Colonic mucosa (tissue), 4 donors: ENCODE results near the gene GPR83. TPM values are rescaled to one million over a fixed set of nuclear protein-coding genes. Genes with fewer than 3 reads are reported as not detected.

ENCODE experiments used
- DNase-seq: peaks from one replicate; pipeline ENCODE4 v3.0.0-alpha.2; 2020
- H3K27ac ChIP-seq: fragments of 200-600 bp; one replicate; pipeline ENCODE4 v1.8.0; 2021
- H3K27me3 ChIP-seq: fragments of 200-600 bp; one replicate; pipeline ENCODE4 v1.8.0; 2021
- H3K36me3 ChIP-seq: fragments of 200-600 bp; one replicate; pipeline ENCODE4 v1.8.0; 2021
- H3K4me1 ChIP-seq: fragments of 200-600 bp; one replicate; pipeline ENCODE4 v1.8.0; 2021; ENCODE audit warnings: mild to moderate bottlenecking
- H3K4me3 ChIP-seq: fragments of 200-600 bp; one replicate; pipeline ENCODE4 v1.8.0; 2021
- H3K9ac ChIP-seq, 2 donors: one replicate each; pipeline ENCODE4 v1.7.0; 2013; ENCODE audit warnings: control low read depth in 2 of 2, low read depth in 2 of 2, low read length in 2 of 2
- H3K9me3 ChIP-seq: fragments of 200-600 bp; one replicate; pipeline ENCODE4 v1.8.0; 2021
- intact Hi-C: fragments of 100-400 bp; cut with DNase I; formaldehyde crosslinking; loops from one replicate; pipeline ENCODE4 v1.14.1; 2022
- total RNA-seq, 2 donors: library from RNA; stranded (reverse); fragmentation: NEBNext Ultra II Directional in 1 of 2; extraction: Animal tissue kit (Norgen Biotek cat#: 25700) in 1 of 2; gene quantifications; one replicate each; pipeline ENCODE4 v1.2.1, GENCODE V29; 2021
- TF ChIP-seq, protein P1 (sequence below): fragments of 200-600 bp; IDR thresholded peaks from one replicate; pipeline ENCODE4 v1.8.0; 2022; ENCODE audit warnings: antibody characterized with exemption, mild to moderate bottlenecking
- donor health status: healthy.
- donor health status: DM: no; HTN: no; CAD: no.
- donor health status: DM: no; HTN: no; CAD: no.

GPR83 gene
- total RNA-seq, 2 donors from 2014 or later = 0.13 TPM; not detected in 1

DNA sequence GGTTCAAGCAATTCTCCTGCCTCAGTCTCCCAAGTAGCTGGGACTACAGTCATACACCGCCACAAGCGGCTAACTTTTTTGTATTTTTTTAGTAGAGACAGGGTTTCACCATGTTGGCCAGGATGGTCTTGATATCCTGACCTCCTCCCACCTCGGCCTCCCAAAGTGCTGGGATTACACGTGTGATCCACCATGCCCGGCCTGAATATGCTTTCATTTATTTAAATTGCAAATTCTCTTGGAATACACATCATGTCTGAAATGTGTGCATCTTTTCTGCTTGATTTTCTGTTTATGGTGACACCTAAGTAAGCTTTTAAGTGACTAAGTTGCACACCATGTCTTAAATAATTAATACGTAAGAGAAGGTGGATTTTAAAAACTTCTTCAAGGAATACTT is 65.2 kb downstream of the GPR83 start:
- no peaks in the 10 kb centered on the region for H3K4me1 ChIP-seq
- H3K9ac ChIP-seq = no peak overlapping the region
- no peak for DNase-seq
- intact Hi-C loops = no loop called here
- no peaks in the 10 kb centered on the region for H3K27me3 ChIP-seq
- TF ChIP-seq, protein P1, sequence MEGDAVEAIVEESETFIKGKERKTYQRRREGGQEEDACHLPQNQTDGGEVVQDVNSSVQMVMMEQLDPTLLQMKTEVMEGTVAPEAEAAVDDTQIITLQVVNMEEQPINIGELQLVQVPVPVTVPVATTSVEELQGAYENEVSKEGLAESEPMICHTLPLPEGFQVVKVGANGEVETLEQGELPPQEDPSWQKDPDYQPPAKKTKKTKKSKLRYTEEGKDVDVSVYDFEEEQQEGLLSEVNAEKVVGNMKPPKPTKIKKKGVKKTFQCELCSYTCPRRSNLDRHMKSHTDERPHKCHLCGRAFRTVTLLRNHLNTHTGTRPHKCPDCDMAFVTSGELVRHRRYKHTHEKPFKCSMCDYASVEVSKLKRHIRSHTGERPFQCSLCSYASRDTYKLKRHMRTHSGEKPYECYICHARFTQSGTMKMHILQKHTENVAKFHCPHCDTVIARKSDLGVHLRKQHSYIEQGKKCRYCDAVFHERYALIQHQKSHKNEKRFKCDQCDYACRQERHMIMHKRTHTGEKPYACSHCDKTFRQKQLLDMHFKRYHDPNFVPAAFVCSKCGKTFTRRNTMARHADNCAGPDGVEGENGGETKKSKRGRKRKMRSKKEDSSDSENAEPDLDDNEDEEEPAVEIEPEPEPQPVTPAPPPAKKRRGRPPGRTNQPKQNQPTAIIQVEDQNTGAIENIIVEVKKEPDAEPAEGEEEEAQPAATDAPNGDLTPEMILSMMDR = no peak
- H3K36me3 ChIP-seq = no peaks in the 10 kb centered on the region
- H3K27ac ChIP-seq = no peak overlapping the region
- H3K9me3 ChIP-seq = no peaks in the 10 kb centered on the region
- H3K4me3 ChIP-seq = no peak overlapping the region

GRCh38 chr11:94332814-94333213 is 68.4 kb downstream of the GPR83 start:
- Histone ChIP-seq H3K9me3 (no peaks in the 10 kb centered on the region), H3K27me3 (no peaks in the 10 kb centered on the region), H3K4me3 (no peak overlapping the region), H3K36me3 (no peaks in the 10 kb centered on the region), H3K4me1 (no peaks in the 10 kb centered on the region), H3K27ac (no peak overlapping the region), H3K9ac (no peak overlapping the region)
- DNase-seq = no peak
- intact Hi-C loops = no loop called here
- TF ChIP-seq, protein P1 = no peak

DNA sequence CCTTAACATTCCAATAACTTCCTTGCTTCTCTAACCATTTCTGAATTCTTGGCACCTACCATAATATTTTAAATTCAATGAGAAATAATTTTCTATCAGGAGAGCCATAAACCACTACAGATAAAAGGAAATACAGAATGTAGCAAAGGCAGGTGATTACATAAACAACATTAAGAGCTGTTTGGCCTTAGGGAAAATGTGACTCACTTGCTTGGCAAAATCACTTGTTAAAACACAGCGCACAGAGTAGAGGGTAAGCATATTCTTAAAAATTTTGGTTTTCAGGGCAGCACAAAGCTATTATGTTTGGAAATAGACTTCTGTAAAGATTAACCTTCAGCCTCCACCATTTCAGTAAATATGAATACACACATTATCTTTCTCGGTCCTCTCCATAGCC is 70.4 kb downstream of the GPR83 start:
- Histone ChIP-seq H3K27me3 (no peaks in the 10 kb centered on the region), H3K9ac (no peak overlapping the region), H3K9me3 (no peaks in the 10 kb centered on the region), H3K4me1 (no peaks in the 10 kb centered on the region), H3K4me3 (no peak overlapping the region), H3K27ac (no peak overlapping the region), H3K36me3 (no peaks in the 10 kb centered on the region)
- TF ChIP-seq, protein P1 = no peak
- DNase-seq = no peak
- intact Hi-C loops = no loop called here

- Histone ChIP-seq H3K36me3 (no peaks in the 10 kb centered on the region), H3K9ac (no peak overlapping the region), H3K27ac (no peak overlapping the region), H3K9me3 (no peaks in the 10 kb centered on the region), H3K4me1 (no peaks in the 10 kb centered on the region), H3K27me3 (no peaks in the 10 kb centered on the region), H3K4me3 (no peak overlapping the region)
- intact Hi-C loops = no loop called here
- TF ChIP-seq, protein P1 = no peak
- DNase-seq = no peak
These were observed 71.7 kb downstream of the GPR83 start for GRCh38 chr11:94329501-94329900.

GRCh38 chr11:94328587-94329080 is 72.6 kb downstream of the GPR83 start:
- H3K4me1 ChIP-seq = no peaks in the 10 kb centered on the region
- DNase-seq = no peak
- H3K27ac ChIP-seq = no peak overlapping the region
- no peaks in the 10 kb centered on the region for H3K9me3 ChIP-seq
- intact Hi-C loops = no loop called here
- no peaks in the 10 kb centered on the region for H3K36me3 ChIP-seq
- H3K27me3 ChIP-seq = no peaks in the 10 kb centered on the region
- no peak overlapping the region for H3K9ac ChIP-seq
- H3K4me3 ChIP-seq = no peak overlapping the region
- TF ChIP-seq, protein P1 = no peak

Other genes with a start within 250 kb of the GPR83 start
- not detected for gene IZUMO1R, start 96.8 kb downstream of the GPR83 start, total RNA-seq
- 10 to 100 TPM; 14.0 to 17.6 TPM for gene MRE11, start 92.4 kb upstream of the GPR83 start, total RNA-seq
- 10 to 100 TPM; 10.7 to 14.6 TPM for gene ANKRD49, start 92.6 kb upstream of the GPR83 start, total RNA-seq
- not detected for gene C11orf97, start 111.0 kb upstream of the GPR83 start, total RNA-seq
- gene FUT4, start 142.5 kb upstream of the GPR83 start, total RNA-seq = 10 to 100 TPM; 28.0 to 28.5 TPM
- gene PIWIL4, start 165.9 kb upstream of the GPR83 start, total RNA-seq = 1 to 10 TPM; 6.3 to 6.7 TPM